Naive B cell (primary cell): ENCODE measurements around the gene CKAP2L. TPM values are rescaled to one million over a fixed set of nuclear protein-coding genes. Genes with fewer than 3 reads are reported as not detected.

Source experiments
- ATAC-seq, 2 donors: fragments of 150-1000 bp; cut with Tn5 transposase; 2 replicates each; pipeline ENCODE4 v1.10.0; 2021; ENCODE audit warnings: low read depth in 2 of 2, mild to moderate bottlenecking in 2 of 2, moderate library complexity in 2 of 2
- DNase-seq: peaks from one replicate; pipeline ENCODE4 v3.0.0; 2022
- H3K27ac Mint-ChIP-seq, 6 donors: one replicate each; pipeline ENCODE4 v1.8.0; 2020 to 2022; ENCODE audit warnings: mild to moderate bottlenecking in 6 of 6, mixed read lengths in 6 of 6, moderate library complexity in 5 of 6, inconsistent platforms in 2 of 6
- H3K27me3 Mint-ChIP-seq, 3 donors: one replicate each; pipeline ENCODE4 v1.8.0; 2021 to 2022; ENCODE audit warnings: mixed read lengths in 3 of 3, mild to moderate bottlenecking in 1 of 3
- H3K36me3 Mint-ChIP-seq, 2 donors: one replicate each; pipeline ENCODE4 v1.8.0; 2020 to 2022; ENCODE audit warnings: mixed read lengths in 2 of 2, inconsistent platforms in 1 of 2, mild to moderate bottlenecking in 1 of 2
- H3K4me1 Mint-ChIP-seq, 3 donors: one replicate each; pipeline ENCODE4 v1.8.0; 2020 to 2022; ENCODE audit warnings: mixed read lengths in 3 of 3, inconsistent platforms in 1 of 3, mild to moderate bottlenecking in 1 of 3, moderate library complexity in 1 of 3
- H3K4me3 Mint-ChIP-seq, 8 donors: one replicate each; pipeline ENCODE4 v1.8.0; 2020 to 2022; ENCODE audit warnings: mild to moderate bottlenecking in 8 of 8, mixed read lengths in 8 of 8, moderate library complexity in 8 of 8, inconsistent platforms in 2 of 8
- H3K9me3 Mint-ChIP-seq, 7 donors: one replicate each; pipeline ENCODE4 v1.8.0; 2020 to 2022; ENCODE audit warnings: mixed read lengths in 7 of 7, mild to moderate bottlenecking in 5 of 7, inconsistent platforms in 2 of 7, moderate library complexity in 1 of 7
- polyA plus RNA-seq, 6 donors: library from polyadenylated mRNA; unstranded; fragments of 300-500 nt; fragmentation: Illumina TruSeq; gene quantifications; one replicate each; pipeline ENCODE4 v1.2.3, GENCODE V29; 2021; ENCODE audit warnings: low read depth in 6 of 6

CKAP2L gene
- polyA plus RNA-seq, 6 donors from 2014 or later: 0.16 TPM; not detected in 5

- Mint-ChIP-seq H3K27me3 (no peaks in the 10 kb centered on the region), H3K36me3 (no peaks in the 10 kb centered on the region), H3K27ac (peak overlapping the region in 2 of 6 donors; percentile 60 to 67), H3K4me3 (peak overlapping the region; percentile 14 to 90 (median 66)), H3K9me3 (peaks cover 0 to 1% (median 0%) of the 10 kb centered on the region in 7 donors), H3K4me1 (peaks cover 30 to 37% (median 32%) of the 10 kb centered on the region in 3 donors)
- no peak for DNase-seq
- ATAC-seq: no peak
Observed at GRCh38 chr2:112767693-112768330, 3.4 kb upstream of the CKAP2L start.

DNA sequence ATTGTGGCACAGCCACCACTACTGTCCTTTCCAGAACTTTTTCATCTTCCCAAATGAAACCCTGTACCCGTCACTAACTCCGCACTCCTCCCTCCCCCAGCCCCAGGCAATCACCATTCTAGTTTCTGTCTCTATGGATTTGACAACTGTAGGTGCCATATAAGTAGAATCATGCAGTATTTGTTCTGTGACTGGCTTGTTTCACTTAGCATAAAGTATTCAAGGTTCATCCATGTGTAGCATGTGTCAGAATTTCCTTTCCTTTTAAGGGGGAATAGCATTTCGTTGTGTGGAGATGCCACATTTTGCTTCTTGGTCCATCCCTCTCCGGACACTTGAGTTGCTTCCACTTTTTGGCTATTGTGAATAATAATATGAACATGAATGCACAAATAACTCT lies 842 bp upstream of the CKAP2L start:
- Mint-ChIP-seq H3K4me1 (peaks cover 26 to 32% (median 31%) of the 10 kb centered on the region in 3 donors), H3K36me3 (no peaks in the 10 kb centered on the region)

DNA sequence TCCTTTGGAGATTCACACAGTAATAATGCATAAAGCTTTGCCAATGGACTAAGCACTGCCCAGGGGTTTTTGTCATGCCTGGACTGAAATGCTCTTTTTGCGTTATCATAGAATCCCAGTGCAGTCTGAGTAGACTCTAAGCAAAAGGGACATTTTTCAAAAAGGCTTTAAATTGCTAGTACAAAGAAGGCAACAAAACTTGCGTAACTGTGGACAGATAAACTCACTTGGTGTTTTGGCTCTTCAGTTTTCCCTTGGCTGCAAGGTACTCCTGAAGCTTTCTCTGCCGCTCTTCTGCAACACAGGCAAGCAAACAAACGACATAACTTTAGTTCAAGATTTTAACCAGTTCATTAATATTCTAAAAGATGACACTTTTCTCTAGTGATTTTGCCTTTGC lies 2.1 kb downstream of the CKAP2L start:
- Mint-ChIP-seq H3K4me1 (peaks cover 16 to 18% (median 17%) of the 10 kb centered on the region in 3 donors), H3K4me3 (peak overlapping the region in 1 of 8 donors; percentile 29), H3K9me3 (no peaks in the 10 kb centered on the region), H3K27me3 (no peaks in the 10 kb centered on the region), H3K36me3 (no peaks in the 10 kb centered on the region), H3K27ac (no peak overlapping the region)
- no peak for DNase-seq
- ATAC-seq: no peak

More for the DNA sequence above, 842 bp upstream of the CKAP2L start:
- Mint-ChIP-seq H3K27ac (no peak overlapping the region), H3K9me3 (peaks cover 0 to 1% (median 0%) of the 10 kb centered on the region in 7 donors), H3K4me3 (peak overlapping the region; percentile 89 to 99 (median 96)), H3K27me3 (no peaks in the 10 kb centered on the region)
- ATAC-seq: no peak
- DNase-seq: no peak

DNA sequence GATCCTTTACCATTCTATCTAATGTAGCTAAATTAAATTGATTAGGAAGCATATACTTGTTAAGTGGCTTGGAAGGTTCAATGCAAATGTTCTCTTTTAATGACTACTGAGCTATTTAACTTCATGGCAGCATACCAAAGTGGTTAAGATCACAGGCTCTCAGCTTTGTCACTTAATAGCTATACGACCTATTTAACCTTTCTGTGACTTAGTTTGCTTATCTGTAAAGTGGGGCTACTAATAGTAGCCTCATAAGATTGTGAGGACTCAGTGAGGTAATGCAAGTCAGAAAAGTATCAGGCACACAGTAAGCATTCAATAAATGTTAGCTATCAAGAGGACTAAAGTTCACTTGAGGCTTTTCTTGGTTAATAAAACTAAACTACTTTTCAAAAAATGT lies 4.3 kb downstream of the CKAP2L start:
- H3K9me3 Mint-ChIP-seq: no peaks in the 10 kb centered on the region
- H3K27ac Mint-ChIP-seq: no peak overlapping the region
- ATAC-seq: no peak
- DNase-seq: no peak
- H3K4me3 Mint-ChIP-seq: no peak overlapping the region
- H3K4me1 Mint-ChIP-seq: peaks cover 7 to 13% (median 11%) of the 10 kb centered on the region in 3 donors
- H3K27me3 Mint-ChIP-seq: no peaks in the 10 kb centered on the region
- no peaks in the 10 kb centered on the region for H3K36me3 Mint-ChIP-seq

DNA sequence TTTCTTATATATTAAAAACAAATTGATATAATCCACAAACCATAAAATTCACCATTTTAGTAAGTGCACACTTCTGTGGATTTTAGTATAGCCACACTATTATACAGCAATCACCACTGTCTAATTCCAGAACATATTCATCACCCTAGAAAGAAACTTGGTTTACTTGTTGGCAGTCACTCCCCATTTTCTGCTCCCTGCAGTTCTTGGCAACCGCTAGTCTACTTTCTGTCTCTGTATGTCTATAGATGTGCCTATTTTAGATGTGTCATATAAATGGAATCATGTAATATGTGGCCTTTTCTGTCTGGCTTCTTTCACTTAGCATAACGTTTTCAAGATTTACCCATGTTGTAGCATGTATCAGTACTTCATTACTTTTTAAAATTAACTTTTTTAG lies 5.7 kb downstream of the CKAP2L start:
- no peak for DNase-seq

GRCh38 chr2:112757265-112757664 lies 7.1 kb downstream of the CKAP2L start:
- ATAC-seq (no peak), DNase-seq (no peak)
- Mint-ChIP-seq H3K27ac (no peak overlapping the region), H3K27me3 (no peaks in the 10 kb centered on the region), H3K4me3 (no peak overlapping the region), H3K9me3 (no peaks in the 10 kb centered on the region), H3K4me1 (peaks cover 0 to 7% (median 6%) of the 10 kb centered on the region in 3 donors), H3K36me3 (no peaks in the 10 kb centered on the region)

More for the DNA sequence above, 5.7 kb downstream of the CKAP2L start:
- no peak overlapping the region for H3K27ac Mint-ChIP-seq
- no peak for ATAC-seq
- no peak overlapping the region for H3K4me3 Mint-ChIP-seq
- H3K9me3 Mint-ChIP-seq: no peaks in the 10 kb centered on the region
- H3K36me3 Mint-ChIP-seq: no peaks in the 10 kb centered on the region
- H3K4me1 Mint-ChIP-seq: peaks cover 2 to 7% (median 6%) of the 10 kb centered on the region in 3 donors
- H3K27me3 Mint-ChIP-seq: no peaks in the 10 kb centered on the region

- Mint-ChIP-seq H3K27me3 (no peaks in the 10 kb centered on the region), H3K4me1 (peaks cover 0 to 7% (median 6%) of the 10 kb centered on the region in 3 donors), H3K4me3 (no peak overlapping the region), H3K36me3 (no peaks in the 10 kb centered on the region), H3K27ac (peak overlapping the region in 1 of 6 donors; percentile 62), H3K9me3 (no peaks in the 10 kb centered on the region)
- DNase-seq (no peak), ATAC-seq (no peak)
Observed at GRCh38 chr2:112756207-112756606, 8.2 kb downstream of the CKAP2L start.

DNA sequence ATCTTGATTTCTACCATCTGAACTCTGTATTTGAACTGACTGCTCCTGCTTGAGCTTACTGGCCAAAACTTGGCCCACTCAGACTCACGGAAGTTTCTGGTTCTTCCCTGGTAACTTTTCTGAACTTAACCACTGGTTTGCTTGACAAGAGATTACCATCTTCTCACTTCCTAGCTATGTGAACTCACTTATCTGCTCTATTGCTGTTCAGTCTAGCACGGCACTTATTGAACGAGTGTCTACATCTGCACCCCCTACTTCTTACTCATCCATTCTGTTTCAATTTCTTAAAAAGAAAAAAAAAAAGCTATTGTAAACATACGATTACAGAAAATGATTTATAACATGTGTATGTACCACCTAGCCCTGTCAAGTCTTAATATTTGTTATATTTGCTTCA lies 9.0 kb downstream of the CKAP2L start:
- Mint-ChIP-seq H3K27ac (peak overlapping the region in 1 of 6 donors; percentile 40), H3K27me3 (no peaks in the 10 kb centered on the region), H3K9me3 (no peaks in the 10 kb centered on the region), H3K36me3 (no peaks in the 10 kb centered on the region), H3K4me1 (peaks cover 0 to 7% (median 6%) of the 10 kb centered on the region in 3 donors), H3K4me3 (no peak overlapping the region)
- DNase-seq (no peak), ATAC-seq (no peak)

DNA sequence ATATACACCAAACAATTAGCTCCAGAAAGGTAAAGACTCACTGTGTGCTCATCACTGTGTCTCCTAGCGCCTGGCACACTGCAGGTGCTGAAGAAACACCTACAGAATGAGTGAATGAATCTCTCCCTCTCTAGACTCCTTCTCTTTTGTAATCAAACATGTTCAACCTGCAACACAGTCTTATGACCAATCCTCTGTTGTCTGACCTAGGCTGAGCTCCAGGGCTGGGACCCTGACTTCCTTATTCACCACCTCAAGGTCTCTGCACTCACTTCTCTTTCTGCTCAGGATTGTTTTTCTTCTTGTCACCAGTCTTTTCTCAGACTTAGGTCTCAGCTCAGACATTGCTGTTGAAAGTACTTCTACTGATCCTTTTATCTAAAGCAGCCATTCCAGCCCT lies 9.8 kb downstream of the CKAP2L start:
- H3K9me3 Mint-ChIP-seq: no peaks in the 10 kb centered on the region
- H3K4me1 Mint-ChIP-seq: peaks cover 4 to 14% (median 12%) of the 10 kb centered on the region in 3 donors
- no peak overlapping the region for H3K4me3 Mint-ChIP-seq
- H3K27ac Mint-ChIP-seq: peak overlapping the region in 3 of 6 donors; percentile 0 to 17 (median 5)
- no peak for DNase-seq
- H3K36me3 Mint-ChIP-seq: no peaks in the 10 kb centered on the region
- peak; percentile 49 to 55 for ATAC-seq
- no peaks in the 10 kb centered on the region for H3K27me3 Mint-ChIP-seq

DNA sequence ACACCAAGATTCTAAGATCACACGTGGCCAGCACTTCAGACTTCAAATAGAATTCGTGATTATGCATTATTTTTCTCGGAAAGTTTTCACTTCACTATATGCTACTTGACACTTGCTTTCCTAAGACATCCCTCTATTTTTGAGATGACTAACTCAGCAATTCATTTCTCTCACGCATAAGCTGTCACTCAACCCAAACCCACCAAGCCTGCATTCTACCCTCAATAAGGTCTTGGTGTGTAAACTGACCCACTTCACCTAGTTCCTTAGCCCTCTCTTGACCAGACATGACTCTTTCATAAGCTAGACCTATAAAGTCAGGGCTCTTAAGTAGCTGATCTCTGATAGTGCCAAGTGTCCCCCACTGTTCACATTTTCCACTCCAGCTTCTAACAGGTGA lies 11.7 kb downstream of the CKAP2L start:
- no peaks in the 10 kb centered on the region for H3K9me3 Mint-ChIP-seq
- no peak overlapping the region for H3K4me3 Mint-ChIP-seq
- no peak for DNase-seq
- peaks cover 4 to 14% (median 12%) of the 10 kb centered on the region in 3 donors for H3K4me1 Mint-ChIP-seq
- H3K36me3 Mint-ChIP-seq: no peaks in the 10 kb centered on the region
- no peak overlapping the region for H3K27ac Mint-ChIP-seq
- H3K27me3 Mint-ChIP-seq: no peaks in the 10 kb centered on the region
- ATAC-seq: no peak

DNA sequence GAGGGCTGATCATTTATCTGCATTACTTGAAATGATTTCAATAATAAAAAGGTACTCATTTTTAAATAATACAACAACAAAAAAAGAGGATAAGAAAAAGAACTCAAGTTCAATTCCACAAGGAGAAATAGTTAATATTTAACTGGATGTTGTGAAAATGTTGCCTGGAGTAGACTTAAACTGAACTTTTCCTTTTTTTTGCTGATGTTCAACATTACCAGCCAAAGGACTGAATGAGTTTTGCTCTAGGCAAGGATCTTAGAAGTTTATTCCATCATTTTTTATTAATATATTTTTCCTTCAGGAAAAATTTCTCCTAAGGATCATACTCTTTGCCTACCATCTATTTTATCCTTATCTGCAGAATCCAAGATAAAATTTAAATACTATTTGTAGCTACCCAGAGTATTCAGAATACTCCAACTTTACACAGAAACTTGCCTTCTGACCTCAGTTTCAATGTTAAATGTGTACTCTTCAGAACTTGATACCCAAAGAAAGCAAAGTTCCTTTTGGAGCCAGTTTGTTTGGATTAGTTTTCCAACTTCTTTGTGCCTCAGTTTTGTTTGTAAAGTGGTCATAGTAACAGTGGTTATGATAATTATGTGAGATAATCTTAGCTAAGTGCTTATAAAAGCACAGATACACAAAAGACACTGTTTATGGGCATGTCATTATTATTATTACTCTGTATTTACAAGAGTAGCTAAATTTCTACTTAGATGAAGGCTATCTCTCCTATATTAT lies 12.8 kb downstream of the CKAP2L start:
- H3K4me3 Mint-ChIP-seq: no peak overlapping the region
- no peaks in the 10 kb centered on the region for H3K36me3 Mint-ChIP-seq
- peaks cover 4 to 14% (median 12%) of the 10 kb centered on the region in 3 donors for H3K4me1 Mint-ChIP-seq
- H3K27me3 Mint-ChIP-seq: no peaks in the 10 kb centered on the region
- H3K9me3 Mint-ChIP-seq: no peaks in the 10 kb centered on the region
- ATAC-seq: no peak
- H3K27ac Mint-ChIP-seq: no peak overlapping the region
- DNase-seq: no peak

DNA sequence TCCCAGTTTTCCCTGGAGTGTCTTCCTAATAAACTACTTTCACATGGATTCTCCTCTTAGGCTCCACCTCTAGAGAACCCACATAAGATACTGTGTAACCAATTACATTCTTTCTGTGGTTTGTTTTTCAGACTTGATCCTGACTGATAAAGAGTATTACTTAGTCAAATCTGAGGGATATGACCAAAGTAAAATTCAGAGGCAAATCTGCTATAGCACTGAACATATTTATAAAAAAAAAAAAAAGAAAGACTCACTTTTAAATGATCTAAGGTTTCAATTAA lies 13.9 kb downstream of the CKAP2L start:
- Mint-ChIP-seq H3K4me1 (peaks cover 4 to 14% (median 12%) of the 10 kb centered on the region in 3 donors), H3K4me3 (no peak overlapping the region), H3K27ac (peak overlapping the region in 2 of 6 donors; percentile 58 to 91)

GRCh38 chr2:112749755-112750559 lies 14.5 kb downstream of the CKAP2L start:
- Mint-ChIP-seq H3K27me3 (no peaks in the 10 kb centered on the region), H3K27ac (peak overlapping the region in 4 of 6 donors; percentile 5 to 91 (median 64)), H3K36me3 (no peaks in the 10 kb centered on the region), H3K4me1 (peaks cover 4 to 14% (median 12%) of the 10 kb centered on the region in 3 donors), H3K4me3 (no peak overlapping the region), H3K9me3 (no peaks in the 10 kb centered on the region)
- ATAC-seq: peak; percentile 81 to 95
- DNase-seq: peak; percentile 68

More for the DNA sequence above, 13.9 kb downstream of the CKAP2L start:
- DNase-seq: no peak
- H3K9me3 Mint-ChIP-seq: no peaks in the 10 kb centered on the region
- no peaks in the 10 kb centered on the region for H3K36me3 Mint-ChIP-seq
- H3K27me3 Mint-ChIP-seq: no peaks in the 10 kb centered on the region
- ATAC-seq: no peak
